ENCODE results near the gene AFP.

Gene AFP

DNA sequence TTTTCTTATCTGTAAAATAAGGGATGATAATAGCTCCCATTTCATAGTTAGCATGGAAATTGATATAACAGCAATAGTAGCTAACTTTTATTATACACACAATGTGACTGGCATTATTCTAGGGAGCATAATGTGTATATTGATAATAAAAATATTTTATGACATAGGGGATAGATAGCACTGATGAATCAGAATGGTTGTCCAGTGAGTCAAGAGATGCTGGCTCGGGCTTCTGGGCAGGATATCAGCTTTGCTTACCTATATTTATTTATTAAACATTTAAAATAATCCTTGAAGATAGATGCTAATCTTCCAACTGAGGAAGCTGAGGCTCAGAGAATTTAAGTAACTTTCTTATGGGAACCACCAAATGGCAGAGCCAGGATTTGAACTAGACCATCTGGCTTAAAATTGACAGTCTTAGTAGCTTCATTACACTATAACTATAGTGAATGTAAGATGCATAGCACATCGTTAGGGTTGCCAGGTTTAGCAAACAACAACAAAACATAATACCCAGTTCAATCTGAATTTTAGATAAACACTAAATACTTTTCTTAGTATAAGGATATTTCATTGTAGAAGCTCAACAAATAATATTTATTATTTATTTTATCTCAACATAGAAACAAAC lies 2.7 kb downstream of the AFP start:
- no peak for DNase-seq (ENCODE audit: low spot score)

DNA sequence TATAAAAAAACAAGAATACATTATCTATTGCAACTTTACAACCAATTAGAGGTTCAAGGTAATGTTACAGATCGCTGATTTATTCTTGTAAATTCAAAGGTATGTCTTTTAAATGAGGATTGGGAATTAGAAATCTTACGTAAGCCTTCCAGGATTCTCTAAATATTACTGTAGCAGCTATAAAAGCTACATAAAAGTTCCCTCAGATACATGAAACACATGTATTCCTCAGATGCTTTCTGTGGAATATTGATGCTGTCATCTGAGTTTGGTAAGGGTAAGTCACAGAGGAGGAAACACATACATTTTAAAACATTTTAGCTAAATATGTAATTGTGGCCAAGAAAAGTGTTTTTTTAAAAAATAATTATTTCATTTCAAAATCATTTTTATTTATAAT lies 3.4 kb downstream of the AFP start:
- no peak for DNase-seq (ENCODE audit: low spot score)

DNA sequence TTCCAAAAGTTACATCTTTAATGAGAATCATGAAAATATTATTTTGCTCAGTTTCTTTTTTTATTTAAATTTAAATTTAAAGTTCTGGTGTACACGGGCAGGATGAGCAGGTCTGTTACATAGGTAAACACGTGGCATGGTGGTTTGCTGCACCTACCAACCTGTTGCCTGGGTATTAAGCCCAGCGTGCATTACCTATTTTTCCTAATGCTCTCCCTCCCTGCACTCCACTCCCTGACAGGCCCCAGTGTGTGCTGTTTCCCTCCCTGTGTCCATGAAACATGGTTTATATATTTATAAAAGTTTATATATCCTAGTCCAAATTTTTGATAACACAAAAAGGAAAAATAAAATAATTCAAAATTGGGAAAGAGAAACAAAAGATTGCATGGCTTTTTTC lies 4.0 kb downstream of the AFP start:
- no peak for DNase-seq (ENCODE audit: low spot score)

DNA sequence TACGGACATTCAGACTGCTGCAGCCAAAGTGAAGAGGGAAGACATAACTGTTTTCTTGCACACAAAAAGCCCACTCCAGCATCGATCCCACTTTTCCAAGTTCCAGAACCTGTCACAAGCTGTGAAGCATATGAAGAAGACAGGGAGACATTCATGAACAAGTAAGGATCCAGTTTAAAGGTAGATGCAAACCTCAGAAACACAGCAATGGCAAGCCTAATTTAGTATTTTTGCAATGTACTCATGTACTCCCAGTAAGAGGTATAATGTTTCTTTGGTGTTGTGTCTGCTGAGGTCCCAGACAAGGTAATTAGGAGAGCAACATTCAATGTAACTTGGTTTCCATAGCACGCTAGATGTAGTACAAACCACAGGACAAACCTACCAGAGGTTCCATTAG lies 4.6 kb downstream of the AFP start:
- DNase-seq (ENCODE audit: low spot score), result no peak

DNA sequence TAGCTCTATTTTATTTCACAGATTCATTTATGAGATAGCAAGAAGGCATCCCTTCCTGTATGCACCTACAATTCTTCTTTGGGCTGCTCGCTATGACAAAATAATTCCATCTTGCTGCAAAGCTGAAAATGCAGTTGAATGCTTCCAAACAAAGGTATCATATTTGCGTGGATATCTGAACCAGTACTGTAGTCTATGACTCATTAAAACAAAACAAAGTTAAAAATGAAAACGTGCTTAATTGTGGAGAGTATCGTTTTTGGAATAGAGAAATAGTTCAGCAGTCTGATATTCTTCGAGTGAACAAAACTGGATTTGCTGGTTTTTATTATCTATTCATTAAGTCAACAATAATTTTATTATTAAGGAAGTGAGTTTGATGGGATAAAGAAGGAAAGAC lies 6.3 kb downstream of the AFP start:
- DNase-seq (ENCODE audit: low spot score), result no peak

DNA sequence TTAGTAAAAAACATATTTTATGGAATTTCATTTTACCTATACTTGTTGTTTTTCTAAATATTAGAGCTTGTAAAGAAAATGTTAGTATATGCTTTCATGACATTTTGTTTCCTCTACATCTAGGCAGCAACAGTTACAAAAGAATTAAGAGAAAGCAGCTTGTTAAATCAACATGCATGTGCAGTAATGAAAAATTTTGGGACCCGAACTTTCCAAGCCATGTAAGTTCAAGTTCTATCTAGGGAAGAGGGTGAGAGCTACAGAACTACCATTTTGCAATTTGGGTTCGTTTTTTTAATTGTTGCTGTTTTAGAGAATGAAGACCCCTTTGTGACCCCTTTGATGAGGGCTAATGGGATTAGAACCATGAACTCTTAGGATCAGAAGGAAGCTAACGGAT lies 7.2 kb downstream of the AFP start:
- DNase-seq (ENCODE audit: low spot score), result no peak

DNA sequence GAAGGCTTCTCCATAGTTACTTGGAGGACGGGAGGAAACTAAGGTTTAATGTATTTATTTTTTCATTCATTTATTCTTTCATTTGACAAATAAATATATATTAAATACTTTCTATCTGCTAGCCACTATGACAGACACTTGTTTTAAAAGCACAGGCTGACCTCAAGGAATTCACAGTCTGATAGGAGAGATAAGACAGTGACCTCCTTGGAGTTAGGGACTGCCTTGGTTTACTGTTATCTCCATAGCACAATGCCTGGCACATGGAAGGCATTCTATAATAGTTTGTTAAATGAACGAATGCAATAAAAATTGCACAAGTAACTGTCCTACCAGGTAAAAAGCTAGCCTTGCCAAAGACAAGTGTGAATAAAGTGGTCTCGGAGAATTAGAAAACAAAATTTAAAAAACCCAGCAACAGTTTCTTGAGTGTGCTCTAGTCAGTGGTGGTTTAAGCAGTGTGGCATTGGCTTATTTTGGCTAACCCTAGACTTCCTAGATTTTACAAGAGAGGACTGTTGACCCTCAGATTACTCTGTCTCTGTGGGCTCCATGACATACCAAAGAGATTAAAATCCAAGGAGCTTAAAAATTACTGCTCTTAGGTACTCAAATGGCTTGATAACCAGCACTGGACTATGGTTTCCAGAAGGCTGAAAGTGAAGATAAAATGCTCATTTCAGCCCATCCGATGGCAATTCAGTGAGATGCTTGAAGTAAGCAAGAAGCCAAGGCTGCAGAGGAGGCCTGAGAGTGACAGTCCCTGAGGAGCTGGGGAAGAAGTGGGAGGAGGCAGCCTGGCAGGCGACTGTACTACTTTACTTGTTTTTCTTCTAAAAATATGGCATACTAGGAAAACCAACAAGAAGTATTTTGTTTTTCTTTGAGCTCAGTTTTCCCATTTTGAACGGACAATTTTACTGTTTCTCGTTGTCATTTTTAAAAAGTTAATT lies 9.6 kb downstream of the AFP start:
- no peak for DNase-seq (ENCODE audit: low spot score)

DNA sequence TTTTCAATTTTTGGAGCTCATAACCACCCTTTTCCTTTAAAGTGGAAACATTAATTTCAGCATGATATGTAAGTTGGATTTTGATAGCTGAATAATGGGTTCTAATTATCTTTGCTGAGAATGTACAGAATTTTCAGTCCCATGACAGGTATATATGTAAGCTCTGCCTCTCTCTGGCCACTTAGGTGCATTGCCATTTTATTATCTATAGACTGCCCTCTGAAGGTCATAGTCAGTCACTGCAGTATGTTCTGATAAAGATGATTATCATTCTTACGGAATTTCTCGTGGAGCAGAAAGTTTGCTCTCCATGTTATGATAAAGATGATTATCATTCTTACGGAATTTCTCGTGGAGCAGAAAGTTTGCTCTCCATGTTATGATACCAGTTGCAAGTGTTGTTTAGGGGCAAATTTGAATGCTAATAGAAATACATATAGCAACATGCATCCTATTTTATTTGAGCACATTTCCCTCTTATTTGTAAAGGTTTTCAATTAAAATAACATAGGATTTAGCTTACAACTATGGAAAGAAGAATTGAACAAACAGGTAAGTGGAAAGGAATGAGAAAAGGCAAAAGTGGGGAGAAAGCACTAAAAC lies 10.4 kb downstream of the AFP start:
- DNase-seq (ENCODE audit: low spot score), result peak; percentile 43

DNA sequence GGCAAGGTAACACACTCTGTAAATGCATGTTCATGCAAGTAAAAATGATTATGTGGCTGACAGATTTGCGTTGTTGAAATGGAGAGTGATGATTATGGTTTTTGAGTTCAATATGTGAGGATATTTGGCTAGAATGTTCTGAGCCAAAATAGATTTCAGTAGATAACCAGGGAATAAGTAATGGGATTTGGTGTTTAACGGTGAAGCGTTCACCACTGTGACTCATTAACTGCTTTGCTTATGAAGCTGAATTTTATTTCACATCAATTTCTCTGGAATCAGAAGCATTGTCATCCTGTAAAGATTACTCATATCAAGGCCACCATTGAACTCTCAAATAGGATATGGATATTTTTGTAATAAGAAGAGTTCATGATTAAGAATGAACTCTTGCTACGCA lies 11.7 kb downstream of the AFP start:
- DNase-seq (ENCODE audit: low spot score), result no peak

DNA sequence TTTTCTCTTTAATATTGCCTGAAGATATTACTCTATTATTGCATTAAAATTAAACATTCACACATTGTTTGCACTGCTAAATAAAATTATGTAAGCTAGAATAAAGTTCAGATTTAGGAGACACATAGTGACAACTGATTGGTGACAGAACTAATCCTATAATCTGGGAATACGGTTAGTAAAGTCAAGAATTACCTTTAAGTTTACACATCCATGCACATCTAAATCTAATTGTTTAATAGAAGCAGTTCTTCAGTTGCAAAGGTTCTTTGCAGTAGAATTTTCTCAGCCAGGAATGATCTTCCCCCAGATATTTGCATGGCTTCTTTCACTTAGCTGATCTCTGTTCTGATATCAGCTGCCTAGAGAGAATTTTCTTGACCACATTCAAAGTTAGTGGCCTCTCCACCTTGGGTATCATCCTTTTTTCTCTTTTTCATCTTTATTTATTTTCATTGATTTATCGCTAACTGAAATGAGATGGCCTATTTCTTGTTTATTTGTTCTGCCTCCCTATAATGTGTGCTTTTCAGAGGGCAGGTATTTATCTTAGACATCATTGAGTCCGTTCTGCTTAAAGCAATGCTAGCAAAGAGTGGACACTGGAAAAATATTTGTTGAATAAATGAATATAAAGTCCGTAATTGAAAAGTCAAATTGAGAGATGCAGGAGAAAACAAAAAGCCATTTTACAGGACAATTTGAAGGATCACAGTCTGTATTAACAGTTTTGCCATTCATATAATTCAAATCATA lies 12.6 kb downstream of the AFP start:
- DNase-seq (ENCODE audit: low spot score), result no peak

DNA sequence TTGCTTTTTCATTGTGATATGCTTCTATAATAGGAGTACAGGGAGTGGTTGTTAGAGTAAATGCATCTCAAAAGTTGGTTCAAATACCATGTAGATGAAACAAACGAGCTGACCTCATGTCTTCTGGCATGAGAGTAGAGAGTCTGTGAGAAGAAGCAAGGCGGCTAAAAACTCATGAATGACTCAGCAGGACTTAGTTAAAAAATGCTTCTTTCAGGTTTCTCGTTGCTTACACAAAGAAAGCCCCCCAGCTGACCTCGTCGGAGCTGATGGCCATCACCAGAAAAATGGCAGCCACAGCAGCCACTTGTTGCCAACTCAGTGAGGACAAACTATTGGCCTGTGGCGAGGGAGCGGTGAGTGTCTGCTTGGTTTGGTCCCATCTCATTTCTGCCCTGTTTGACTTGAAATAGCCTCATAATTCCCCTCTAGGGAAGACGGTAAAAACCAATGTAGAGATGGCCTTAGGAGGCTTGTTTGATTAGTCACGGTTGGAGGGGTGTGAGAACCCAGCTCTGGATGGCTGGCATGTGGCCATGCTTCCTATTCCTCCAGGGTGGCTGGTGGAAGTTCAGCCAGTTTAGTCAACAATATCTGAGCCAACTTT lies 14.5 kb downstream of the AFP start:
- DNase-seq (ENCODE audit: low spot score), result peak; percentile 33

DNA sequence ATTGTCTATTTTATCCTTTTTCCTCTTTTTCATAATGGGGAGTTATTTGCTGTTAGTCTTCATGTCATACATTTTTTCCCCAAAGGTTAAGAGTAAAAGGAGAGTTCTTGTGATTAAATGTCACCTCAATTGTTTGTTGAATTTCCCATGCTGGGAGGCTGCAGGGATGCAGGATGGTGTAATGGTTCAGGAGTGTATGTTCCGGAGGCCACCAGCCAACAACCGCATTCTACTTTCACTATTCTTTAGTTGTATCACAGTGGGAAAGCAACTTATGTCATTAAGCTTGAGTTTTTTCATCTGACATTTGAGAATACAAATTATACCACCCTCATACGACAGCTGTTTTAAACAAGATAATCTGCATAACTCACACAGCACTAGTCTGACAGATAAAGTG lies 15.4 kb downstream of the AFP start:
- DNase-seq (ENCODE audit: low spot score), result peak; percentile 55

DNA sequence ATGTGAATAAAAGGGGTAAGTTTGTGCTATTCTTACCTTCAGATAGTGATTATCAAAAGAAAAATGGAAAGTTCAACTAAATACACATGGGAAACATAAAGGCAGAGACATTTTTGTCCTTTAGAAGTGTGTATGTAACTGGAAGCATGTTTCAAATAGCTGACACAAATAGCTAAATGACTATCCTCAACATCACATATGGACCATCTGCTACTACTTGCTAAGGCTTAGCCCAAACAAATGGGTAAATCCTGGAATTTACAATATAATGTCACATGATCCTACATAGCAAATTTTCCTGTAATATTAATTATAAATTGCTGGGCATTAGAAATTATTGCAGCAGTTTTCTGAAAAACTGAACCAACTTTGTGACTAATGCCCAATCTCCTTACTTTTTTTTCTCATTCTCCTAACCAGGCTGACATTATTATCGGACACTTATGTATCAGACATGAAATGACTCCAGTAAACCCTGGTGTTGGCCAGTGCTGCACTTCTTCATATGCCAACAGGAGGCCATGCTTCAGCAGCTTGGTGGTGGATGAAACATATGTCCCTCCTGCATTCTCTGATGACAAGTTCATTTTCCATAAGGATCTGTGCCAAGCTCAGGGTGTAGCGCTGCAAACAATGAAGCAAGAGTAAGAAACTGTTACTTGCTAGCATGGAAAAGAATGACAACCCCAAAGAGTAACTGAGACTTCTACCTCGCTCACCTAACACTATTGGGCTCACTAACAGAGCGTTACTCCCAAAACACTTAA lies 16.1 kb downstream of the AFP start:
- DNase-seq (ENCODE audit: low spot score), result no peak

DNA sequence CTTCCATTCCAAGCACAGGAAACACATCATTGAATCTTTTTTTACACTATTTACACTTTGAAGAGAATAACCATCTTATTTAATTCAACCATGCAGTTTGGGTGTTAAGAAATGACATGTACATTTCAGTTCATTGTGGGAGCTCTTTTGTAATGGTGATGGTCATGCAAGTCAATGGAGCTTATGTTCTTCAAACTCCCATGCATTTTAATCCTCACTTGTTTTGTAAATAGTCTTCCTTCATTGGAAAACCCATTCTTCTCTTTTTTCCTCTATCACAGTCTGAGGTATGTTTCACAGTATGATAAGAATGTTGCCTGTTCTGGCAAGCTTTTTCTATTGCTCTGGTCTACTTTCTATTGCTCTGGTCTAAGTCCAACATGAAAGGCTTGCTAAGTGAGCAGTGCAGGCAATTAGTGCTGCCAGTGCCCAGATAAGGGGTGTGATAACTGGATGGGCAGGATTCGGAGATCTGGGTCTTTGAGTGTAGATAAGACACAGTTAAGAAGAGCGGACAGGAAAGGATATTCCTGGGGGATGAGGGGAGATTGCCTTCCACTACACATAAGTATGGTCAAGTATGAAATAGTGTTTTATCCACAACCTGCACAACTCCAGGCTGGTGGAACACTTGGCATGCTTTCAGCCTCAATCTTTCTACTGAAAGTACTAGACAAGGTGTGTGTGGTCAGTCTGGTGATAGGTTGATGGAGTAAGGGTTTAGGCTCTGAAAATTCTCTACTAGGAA lies 17.1 kb downstream of the AFP start:
- peak; percentile 43 for DNase-seq (ENCODE audit: low spot score)

DNA sequence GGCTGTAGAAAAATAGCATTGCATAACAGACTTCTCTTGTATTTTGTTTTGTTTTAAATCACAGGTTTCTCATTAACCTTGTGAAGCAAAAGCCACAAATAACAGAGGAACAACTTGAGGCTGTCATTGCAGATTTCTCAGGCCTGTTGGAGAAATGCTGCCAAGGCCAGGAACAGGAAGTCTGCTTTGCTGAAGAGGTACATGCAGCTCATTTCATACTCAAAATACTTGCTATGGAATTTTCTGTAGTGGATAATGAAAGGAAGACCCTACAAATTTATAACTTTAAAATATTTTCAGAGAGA lies 17.6 kb downstream of the AFP start:
- DNase-seq (ENCODE audit: low spot score), result no peak

DNA sequence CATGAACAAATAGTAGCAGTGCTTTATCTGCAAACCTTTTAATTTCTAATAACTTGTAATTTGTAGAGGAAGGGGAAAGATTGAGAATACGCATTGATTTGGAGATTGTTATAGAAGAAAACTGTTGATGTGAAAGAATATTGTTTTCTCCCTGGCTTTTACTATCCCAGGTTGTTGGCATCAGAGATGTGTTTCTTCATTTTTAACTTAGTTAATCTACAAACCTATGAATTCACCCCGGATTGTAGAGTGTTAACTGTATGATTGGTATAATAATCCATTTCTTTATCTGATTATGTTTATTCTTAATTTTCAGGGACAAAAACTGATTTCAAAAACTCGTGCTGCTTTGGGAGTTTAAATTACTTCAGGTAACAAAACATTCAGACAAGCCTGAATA lies 18.9 kb downstream of the AFP start:
- no peak for DNase-seq (ENCODE audit: low spot score)

DNA sequence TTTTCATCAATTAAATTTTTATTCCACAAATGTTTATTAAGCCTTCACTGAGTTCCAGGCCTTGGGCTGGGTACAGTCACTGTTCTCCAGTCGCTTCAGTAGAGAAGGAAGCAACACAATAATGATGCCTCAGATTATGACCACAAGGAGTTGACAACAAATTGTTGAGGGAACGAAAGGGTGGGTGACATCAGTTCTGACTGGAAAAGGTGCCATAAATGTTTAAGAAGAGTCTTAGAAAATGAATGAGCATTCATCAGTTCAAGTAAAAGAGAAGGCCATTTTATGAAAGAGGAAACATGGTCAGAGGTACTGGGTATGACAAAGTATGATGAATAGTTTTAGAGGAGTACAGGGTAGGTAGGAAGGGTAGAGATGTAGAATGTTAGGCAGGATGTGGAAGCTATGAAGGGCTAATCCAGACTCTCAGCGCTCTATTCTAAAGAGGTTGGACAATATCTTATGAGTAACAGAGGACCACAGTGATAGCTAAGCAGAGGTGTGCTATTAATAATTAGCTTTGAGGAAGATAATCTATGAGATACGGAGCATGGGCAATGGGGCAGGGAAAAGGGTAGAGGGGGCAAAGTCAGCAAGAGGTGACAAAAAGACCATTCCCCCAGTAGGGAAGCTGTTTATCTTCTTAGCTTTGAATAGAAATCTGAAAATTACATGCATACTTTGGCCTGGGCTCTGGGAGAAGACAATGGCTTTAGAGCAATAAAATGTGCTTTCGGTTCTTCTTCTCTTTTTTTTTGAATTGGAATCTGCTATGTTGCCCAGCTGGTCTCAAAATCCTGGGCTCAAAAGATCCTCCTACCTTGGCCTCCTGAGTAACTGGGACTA lies 20.4 kb downstream of the AFP start:
- DNase-seq (ENCODE audit: low spot score), result no peak

DNA sequence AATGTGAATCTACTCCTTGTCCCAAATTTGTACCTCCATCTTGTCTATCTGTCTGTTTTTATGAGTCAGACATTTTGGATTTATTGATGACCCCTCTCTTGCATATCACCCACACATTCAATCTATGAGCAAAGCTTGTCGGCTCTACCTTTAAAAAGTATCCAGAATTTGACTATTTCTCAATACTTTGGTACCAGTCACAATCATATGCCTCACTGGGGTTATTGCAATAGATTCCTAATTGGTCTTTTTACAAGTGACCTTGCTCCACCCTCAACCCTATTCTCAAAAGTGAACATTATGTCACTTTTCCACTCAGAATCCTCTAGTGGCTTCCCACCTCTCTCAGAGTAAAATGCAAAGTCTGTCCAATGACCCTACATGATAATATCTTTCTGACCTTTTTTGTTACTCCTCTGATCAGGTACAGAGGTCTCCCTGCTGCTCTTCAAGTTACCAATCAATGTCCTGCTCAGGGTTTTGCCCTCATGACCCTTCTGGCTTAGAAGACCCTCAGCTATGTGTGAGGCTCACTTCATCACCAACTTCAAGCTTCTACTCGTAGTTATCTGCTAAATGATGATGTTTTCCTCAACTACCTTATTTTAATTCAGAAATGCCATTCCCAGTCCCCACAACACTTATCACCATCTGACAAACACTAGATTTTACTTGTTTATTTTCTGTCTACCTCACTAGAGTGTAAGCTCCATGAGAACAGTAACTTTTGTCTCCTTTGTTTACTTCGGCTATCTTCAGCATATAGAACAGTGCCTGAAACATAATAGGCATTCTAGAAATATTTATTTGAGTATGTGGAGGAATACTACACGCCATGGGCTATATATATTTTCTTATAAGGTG lies 22.4 kb downstream of the AFP start:
- DNase-seq (ENCODE audit: low spot score), result no peak

DNA sequence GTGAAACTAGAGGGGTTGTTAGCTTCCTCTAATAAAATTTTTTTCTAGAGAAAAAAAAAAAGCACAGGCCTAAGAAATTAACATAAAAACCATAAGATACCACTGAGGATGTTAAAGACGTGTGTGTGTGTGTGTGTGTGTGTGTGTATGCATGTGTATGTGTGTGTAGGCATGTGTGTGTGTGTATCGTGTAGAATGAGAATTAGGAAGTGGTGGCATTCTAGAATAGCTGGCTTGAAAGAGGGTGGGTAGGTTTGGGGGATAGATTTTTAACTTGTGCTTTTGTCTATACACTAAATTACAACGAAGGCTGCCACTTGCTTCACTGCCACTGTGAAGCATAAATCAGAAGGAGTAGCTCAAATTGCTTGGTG lies 23.0 kb downstream of the AFP start:
- no peak for DNase-seq (ENCODE audit: low spot score)
